Anterior cingulate cortex (tissue), 58 donors: ENCODE data around the gene TMEM207.

Source experiments
- DNase-seq, 58 donors: peaks; one replicate each; lab custom pipeline; 2025; lab: John Stamatoyannopoulos, UW

The TMEM207 gene

DNA sequence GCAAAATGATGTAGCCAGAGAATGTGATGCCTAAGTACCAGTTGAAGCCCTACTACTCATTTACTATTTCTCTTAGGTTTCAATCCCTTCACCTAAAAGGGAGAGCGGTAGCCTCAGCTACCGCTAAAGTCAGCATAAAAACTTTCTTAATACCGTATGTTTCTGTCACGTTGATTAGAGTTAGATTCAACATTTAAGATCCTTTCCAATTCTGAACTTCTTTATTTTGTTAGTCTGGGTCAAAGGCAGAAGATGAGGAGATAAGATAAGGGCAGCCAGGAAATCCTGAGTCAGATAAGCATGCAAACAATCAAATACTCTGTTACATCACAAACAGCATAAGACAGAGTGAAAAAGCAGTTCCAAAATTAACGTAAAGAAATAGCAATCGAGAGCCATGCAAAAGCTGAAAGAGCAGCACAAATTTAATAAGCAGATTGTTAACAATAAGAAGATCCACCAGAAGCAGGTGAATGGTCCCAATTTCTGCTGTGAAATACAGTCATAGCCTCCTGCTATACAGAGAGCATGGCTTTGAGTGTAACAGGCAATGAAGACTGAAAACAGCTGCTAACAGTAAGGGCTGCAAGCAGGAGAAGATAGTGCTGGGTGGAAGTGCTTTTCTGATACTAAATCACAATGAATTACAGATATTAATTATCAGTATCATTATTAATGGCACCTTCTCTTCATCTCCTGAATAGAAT, 3.0 kb downstream of the TMEM207 start:
- DNase-seq, result no peak

DNA sequence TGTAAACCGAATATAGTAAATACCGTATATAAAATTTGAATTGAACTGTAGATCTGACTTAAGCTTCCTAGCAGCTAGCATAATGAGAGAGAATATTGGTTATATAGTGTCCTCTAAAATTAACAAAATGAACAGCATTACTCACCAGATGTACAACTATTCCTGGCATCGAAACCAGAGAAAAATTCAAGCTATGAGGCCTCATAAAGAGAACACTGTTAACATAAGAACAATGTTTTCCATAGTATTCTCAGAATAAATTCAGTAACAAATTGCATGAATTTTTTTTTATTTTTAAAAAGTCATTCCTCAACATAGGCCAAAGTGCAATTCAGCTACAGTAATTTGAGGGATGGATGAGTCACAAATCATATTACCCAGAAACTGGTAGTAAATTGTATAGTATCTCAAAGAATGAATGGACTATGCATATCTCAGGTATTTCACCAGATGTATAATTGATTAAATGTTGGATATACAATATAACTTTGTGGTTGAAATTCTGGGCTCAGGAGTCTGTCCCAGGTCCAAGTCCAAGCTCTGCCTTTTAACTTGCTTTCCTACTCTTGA, 5.0 kb downstream of the TMEM207 start:
- DNase-seq, result no peak

DNA sequence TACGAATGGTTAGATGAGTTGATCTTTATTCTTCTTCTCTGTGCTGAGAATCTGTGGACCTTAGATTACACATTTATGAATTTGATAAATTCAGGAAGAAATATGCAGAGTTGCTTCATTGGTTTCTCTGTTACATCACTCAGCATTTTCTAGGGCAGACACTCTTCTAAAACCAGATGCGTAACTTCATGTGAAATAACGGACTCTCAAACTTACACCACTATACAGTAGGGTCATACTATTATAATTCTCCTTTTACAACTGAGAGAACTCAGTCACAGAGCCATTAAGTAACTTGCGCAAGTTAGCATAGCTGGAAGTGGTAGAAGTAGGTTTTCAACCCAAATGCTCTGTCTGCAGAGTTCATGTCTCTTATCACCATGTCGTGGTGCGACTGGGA, 5.7 kb downstream of the TMEM207 start:
- no peak for DNase-seq

DNA sequence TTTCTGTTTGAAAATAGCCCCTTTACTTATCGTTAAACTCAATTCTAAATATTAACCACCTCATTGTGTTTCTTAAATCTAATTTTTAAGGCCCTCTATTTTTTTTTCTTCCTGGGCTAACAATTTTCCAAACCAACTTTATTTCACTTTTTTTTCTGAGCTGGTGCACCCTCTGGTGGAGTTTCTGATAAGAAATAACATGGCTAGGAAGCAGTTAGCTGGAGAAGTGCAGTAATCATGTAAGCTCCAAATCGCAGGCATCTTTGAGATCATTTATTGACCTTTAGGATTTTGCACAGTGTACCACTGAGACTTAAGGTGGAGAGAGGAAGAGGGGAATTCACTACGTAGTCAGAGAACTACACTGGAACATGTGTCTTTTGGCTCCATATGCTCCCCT, 6.4 kb downstream of the TMEM207 start:
- no peak for DNase-seq

DNA sequence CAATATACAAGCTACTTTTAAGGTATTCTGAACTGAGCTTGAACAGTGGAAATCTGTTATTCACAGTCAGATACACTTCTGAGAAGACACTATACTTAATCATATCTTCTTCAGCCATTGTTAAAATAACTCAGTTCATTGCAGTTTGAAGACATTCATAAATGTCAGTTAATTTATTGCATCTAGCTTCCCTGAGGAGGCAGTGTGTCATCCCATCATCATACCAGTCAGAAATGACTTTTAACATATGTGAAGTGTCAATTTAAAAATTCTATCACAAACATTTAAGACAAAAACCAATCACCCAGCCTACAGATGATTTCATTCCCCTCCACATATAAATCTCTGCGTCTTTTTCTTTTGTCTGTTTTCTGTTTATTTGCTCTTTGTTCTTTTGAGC, 7.5 kb downstream of the TMEM207 start:
- DNase-seq, result no peak

DNA sequence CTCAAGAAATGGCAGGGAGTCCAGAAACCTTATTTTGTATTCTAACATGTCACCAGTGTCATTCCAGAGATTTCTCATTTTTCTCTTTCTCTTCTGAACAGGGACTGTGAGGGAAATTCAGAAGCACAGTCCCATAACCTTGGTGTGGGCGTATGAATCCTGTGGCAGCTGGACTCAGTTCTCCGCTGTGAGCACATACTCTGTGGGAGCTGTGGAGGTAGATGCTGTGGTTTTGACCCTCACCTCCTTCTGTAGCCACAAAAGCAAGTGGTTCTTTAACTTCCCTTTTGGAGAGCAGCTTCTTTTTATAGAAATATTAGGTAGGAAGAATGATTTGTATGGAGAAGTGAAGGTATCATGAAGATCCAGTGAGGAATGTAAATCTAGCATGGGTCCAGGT, 13.4 kb downstream of the TMEM207 start:
- DNase-seq, result no peak

DNA sequence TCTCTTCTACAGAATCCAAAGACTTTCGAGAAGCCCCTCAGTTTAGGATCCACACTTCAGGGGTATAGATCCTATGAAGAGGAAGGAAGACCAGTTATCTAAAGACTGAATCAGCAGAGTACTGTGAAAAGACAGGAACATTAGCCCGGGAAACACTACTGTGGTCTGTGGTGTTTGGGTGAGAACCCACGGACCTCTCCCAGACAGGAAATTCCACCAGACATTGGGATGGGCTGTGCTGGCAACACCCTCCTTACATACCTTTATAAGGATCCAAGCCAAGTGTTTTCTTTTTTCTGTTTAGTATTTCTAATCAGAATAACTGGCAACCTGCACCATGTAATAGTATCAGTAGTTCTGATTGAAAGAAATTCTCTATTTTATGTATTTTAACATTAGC, 14.1 kb downstream of the TMEM207 start:
- no peak for DNase-seq

DNA sequence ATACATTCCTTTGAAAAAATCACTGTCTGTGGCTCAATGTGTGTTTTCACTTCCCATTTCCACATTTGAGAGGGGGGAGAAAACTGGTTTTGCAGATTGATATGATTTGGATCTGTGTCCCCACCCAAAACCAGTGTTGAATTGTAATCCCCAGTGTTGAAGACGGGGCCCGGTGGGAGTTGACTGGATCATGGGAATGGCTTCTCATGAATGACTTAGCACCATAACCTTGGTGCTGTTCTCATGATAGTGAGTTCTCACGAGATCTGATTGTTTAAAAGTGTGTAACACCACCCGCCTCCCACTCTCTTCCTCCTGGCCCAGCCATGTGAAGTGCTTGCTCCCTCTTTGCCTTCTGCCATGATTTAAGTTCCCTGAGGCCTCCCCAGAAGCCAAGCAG, 16.1 kb downstream of the TMEM207 start:
- no peak for DNase-seq

DNA sequence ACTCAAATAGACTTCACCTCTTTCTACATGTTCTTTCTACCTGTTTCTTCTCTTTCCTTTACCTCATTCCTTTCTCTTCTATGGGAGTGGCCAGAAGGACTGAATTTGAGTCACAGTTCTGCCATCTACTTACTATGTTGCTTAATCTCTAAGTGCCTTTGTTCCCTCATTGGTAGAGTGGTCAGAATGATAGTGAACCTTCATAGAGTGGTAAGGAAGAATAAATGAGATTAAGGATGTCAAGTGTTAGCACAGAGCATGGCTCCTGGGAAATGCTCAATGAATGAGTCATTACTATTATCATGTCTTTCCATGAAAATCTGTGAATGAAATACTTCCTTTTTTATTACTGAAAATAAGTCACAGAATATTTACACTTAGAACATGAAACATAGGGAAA, 17.5 kb downstream of the TMEM207 start:
- no peak for DNase-seq

DNA sequence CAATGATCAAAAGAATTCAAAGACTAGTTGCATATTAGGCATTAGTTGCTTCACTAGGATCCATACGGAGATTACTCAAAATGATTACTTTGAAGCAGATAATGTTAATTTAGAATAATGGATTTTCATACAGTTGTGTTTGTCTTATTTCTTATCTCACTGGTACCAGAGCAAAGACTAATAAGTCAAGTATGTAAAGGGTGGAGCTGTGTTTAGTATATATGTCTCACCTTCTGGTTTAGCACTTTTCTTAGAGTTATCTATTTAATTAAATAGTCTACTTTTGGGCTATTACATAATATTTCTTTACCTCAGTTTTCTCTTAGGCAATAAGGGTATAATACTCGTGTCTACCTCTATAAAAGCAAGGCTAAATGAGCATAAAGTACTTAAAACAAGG, 18.8 kb downstream of the TMEM207 start:
- DNase-seq, result no peak

DNA sequence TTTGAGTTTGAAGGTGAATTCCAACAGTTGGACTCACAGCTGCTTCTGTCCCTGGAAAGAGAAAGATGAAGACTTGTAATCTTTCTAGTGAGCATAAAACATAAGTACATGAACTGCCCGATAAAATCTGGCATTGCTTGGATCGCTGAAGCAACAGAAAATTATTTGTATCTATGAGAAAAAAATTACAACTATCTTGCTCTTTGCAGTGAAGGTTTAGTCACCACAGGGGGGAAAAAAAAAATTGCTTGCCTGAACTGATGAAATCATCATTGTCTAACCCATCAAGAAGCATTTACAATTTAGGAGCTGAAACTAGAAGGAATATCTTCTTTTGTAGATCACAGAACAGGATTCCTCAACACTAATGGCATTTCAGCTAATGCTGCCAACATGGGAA, 20.0 kb downstream of the TMEM207 start:
- DNase-seq, result no peak

DNA sequence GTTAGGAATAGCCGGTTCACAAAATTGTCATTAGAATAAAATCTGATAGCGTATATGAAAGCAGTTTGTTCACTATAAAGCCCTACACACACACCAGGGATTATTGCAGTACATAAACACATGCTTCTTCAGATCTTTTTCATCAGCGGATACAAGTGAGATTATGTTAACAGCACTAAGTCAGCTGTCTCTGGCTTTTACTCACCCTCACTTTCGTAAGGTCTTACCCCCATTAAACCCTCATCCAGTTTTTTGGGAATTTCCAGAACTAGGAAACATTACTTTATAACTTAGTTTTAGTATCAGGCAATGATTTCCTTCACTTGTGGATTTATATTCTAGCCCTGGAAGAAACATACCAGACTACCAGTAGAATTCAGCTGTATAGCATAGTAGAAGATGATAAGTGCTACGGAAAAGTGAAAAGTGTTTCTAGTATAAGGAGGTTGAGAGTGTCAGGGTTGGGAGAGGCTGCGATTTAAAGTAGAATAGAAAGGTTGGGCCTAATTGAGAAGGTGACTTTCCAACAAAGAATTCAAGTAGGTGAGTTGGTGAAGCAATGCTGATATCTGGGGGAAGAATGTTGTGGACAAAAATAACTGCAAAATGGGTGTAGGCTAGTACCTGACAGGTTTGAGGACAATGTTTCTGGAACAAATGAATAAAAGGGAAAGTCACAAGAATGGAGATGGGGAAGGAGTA, 22.7 kb downstream of the TMEM207 start:
- no peak for DNase-seq

DNA sequence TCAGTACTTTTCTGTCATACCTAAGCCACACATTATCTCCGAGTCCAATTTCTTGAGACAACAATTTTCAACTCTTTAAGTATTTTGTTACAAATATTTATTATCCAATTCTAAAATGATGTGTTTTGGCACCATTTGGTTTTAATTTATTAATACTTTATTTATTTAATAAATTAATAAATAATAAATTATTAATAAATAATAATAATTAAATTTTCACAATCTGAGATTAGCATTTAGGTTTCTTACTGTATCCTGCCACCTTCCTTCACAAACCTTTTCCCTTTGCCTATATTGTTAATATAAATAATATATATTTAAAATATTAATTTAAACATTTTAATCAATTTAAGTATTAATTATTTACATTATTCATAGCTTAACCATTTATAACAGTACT, 23.9 kb downstream of the TMEM207 start:
- no peak for DNase-seq

DNA sequence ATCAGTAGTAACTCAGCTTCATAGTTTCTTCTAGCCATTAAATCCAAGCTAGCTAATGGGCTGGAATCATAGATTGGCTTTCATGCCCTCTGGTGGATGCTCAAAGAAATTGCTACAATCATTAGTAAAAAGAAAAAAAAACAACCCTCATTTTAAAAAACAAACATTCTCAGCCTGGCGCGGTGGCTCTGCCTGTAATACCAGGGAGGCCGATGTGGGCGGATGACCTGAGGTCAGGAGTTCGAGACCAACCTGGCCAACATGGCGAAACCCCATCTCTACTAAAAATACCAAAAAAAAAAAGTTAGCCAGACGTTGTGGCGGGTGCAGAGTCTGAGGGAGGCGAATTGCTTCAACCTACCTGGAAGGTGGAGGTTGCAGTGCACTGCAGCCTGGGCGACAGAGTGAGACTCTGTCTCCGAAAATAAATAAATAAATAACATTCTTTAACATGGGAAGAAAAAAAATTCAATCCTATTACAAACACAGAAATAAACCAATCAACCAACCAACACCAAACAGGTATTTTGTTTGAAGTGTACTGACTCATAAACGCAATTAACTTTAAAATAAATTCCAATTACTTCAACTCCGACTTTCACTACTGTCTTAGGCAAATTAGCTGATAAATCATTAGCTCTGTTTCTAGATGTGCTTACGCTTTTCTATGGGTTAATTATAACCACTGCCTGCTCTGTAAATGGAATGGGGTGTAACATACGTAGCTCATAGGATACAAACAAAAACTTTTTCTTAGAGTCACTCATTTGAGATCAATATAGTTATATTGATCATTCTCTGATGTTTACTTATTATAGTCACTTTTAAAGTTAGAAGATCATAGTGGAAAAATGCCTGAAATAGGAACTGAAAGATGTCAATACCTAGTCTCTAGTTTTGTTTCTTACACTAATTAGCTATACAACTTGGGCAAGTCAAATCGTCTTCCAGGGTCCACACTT, 24.9 kb downstream of the TMEM207 start:
- peak in 38 of 58 donors; percentile 1 to 42 (median 12) for DNase-seq

DNA sequence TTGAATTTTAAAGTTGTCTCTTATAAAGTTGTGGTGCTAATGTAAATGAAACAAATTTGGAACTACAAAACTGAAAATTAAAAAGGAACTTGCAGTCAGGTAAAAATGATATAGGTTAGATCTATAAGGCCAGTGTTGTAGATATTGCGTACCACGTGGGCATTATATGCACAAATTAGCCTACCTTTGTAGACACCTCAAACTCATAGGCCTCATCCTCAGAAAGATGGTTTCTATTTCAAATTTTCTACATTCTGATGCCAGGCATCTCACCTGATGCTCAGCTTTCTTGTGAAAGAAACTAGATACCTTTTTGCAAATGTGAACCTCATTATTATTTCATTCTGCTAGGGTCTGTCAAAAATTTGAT, 25.6 kb downstream of the TMEM207 start:
- DNase-seq, result no peak

DNA sequence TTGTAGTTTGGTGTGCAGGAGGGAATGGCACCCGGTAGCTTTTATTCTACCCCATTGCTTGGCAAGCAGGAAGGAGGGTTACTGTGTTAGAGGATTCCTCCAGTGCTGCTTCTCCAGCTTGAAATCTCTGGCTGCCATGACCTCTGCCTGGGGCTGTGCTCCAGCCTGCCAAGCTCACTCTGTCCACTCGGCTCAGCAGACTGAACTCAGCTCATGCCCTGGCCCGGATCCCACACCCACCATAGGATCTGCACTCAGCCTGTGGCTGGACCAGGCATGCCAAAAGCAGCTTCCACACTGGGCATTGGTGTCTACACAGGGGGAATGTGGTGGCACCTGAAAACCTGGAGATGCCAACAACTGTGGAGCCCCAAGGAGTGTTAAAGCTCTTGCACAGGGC, 35.4 kb downstream of the TMEM207 start:
- DNase-seq, result no peak

DNA sequence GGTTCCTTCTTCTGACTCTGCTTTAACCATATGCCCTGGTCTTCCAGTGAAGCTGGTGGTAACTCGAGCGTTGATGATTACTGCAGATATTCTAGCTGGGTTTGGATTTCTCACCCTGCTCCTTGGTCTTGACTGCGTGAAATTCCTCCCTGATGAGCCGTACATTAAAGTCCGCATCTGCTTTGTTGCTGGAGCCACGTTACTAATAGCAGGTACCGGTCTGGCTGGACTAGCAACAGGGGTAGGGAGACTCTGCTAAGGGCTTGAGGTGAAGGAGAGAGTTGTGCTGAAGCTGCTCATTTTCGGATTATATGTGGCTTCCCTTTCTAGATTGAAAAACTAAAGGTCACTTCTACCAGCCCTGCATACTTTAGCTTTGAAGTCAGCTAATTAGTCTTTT, 45.0 kb downstream of the TMEM207 start:
- no peak for DNase-seq

DNA sequence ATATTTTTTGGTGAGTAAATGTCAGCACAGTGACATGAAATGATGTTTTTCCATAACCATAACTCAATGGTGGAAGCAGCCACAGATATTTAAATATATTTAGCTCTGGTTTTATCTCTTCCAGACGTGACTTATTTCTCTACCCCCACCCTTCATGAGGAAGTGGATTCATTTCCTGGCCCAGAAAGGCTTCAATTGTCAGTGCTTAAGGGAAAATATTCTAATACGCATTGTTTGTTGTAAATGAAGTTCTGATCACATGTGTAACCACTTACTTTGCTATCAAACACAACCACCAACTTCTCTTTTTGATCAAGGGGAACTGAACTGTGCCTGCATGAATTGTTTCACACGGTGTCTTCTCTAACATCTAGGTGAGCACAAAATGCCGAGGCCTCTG, 47.7 kb downstream of the TMEM207 start:
- no peak for DNase-seq

DNA sequence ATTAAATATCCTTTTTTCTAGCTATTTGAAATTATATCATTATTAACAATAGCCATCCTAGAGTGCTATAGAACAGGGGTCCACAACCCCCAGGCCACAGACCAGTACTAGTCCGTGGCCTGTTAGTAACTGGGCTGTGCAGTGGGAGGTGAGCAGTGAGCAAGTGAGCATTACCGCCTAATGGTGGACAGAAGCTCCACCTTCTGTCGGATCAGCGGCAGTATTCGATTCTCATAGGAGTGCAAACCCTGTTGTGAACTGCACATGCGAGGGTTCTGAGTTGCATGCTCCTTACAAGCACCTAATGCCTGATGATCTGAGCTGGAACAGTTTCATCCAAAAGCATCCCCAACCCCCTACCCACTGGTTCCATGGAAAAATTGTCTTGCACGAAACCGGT, 50.0 kb downstream of the TMEM207 start:
- DNase-seq, result no peak

DNA sequence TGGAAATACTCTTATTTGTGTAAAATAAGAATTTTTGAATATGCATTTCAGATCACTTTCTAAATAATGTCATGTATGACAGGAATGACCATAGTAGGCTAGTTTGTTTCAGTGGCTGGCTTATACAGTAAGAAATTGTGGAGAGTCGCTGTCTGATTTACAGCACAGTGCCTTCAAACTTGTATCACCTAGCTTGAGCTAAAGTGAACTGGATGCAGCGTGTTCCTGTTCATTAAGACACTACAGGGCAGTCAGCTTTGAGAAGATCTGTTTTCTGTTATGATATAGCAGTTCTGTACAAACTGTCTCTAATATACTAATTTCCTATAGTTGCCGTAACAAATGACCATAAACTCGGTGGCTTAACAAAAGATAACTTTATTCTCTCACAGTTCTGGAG, 51.8 kb downstream of the TMEM207 start:
- no peak for DNase-seq

DNA sequence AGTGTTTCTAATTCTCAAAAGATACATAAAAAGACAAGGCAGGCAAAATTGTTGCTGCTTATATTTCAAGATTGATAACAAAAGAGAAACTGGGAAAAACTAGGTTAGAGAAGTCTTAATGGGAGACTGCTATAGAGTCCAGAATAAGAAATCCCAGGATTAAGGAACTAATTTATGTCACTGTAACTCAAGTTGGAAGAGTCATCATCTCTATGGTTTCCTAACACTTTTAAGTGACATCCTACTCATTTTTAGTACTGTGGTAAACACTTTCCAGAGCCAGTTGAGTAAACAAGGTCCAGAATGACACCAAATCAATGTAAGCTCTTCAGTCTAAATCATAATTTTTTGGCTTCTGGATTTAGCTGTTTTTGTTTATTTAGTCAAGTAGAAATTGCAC, 53.7 kb downstream of the TMEM207 start:
- no peak for DNase-seq
